Measurements from ENCODE around the gene LACTBL1. TPM values are rescaled to one million over a fixed set of nuclear protein-coding genes. Genes with fewer than 3 reads are reported as not detected.
"Not testable (repeated sequence)": the region's sequence is repeated elsewhere in the genome, so short reads cannot be mapped to it uniquely, and the experiment has no call there.

Gene LACTBL1
- polyA plus RNA-seq (ENCODE audit: insufficient read length in 10 of 10), result not detected
- long read RNA-seq, donor 1, result 0 reads
- long read RNA-seq, donor 2, result 0 reads
- long read RNA-seq, donor 3, result 0 reads
- long read RNA-seq, donor 4, result 0 reads
- long read RNA-seq, donor 5, result 0 reads
- long read RNA-seq, donor 6, result 0 reads
- long read RNA-seq, donor 7, result 0 reads
- long read RNA-seq, donor 8, result 0 reads
- long read RNA-seq, donor 9, result 0 reads

- no peak for DNase-seq
Measured at GRCh38 chr1:22972760-22973159, at the start of gene LACTBL1. Gene LACTBL1, minus strand, starts transcription at chr1:22972866. Its CDS starts 550 bp downstream, at chr1:22972316.

GRCh38 chr1:23021834-23022233 lies 49.2 kb upstream of the LACTBL1 start:
- no peak for DNase-seq

GRCh38 chr1:23020706-23021405 lies 48.2 kb upstream of the LACTBL1 start:
- peak in 1 of 3 donors; percentile 3 for DNase-seq

GRCh38 chr1:23019863-23020625 lies 47.4 kb upstream of the LACTBL1 start:
- DNase-seq, result peak; percentile 16 to 86 (median 50)

- peak; percentile 97 to 99 (median 98) for DNase-seq
Measured at GRCh38 chr1:23019094-23019862, 46.6 kb upstream of the LACTBL1 start, which contains the start of gene KDM1A. Gene KDM1A, plus strand, starts transcription at chr1:23019468. Its CDS starts 129 bp downstream, at chr1:23019597.

GRCh38 chr1:23018661-23019093 lies 46.0 kb upstream of the LACTBL1 start:
- DNase-seq, result no peak

- no peak for DNase-seq
Measured at GRCh38 chr1:23013657-23014056, 41.0 kb upstream of the LACTBL1 start.

GRCh38 chr1:23010025-23010424 lies 37.4 kb upstream of the LACTBL1 start:
- not testable (repeated sequence) for DNase-seq

GRCh38 chr1:23008901-23009300 lies 36.2 kb upstream of the LACTBL1 start:
- no peak for DNase-seq

- DNase-seq, result no peak
Measured at GRCh38 chr1:23007106-23007505, 34.4 kb upstream of the LACTBL1 start.

GRCh38 chr1:23004769-23005168 lies 32.1 kb upstream of the LACTBL1 start:
- DNase-seq, result not testable (repeated sequence)

GRCh38 chr1:23004112-23004511 lies 31.4 kb upstream of the LACTBL1 start:
- DNase-seq, result no peak

GRCh38 chr1:23002218-23002617 lies 29.6 kb upstream of the LACTBL1 start:
- not testable (repeated sequence) for DNase-seq

- DNase-seq, result not testable (repeated sequence)
Measured at GRCh38 chr1:23000133-23000532, 27.5 kb upstream of the LACTBL1 start.

GRCh38 chr1:22997528-22997927 lies 24.9 kb upstream of the LACTBL1 start:
- not testable (repeated sequence) for DNase-seq

GRCh38 chr1:22995774-22996173 lies 23.1 kb upstream of the LACTBL1 start:
- DNase-seq, result no peak

- not testable (repeated sequence) for DNase-seq
Measured at GRCh38 chr1:22993220-22993795, 20.6 kb upstream of the LACTBL1 start.

- not testable (repeated sequence) for DNase-seq
Measured at GRCh38 chr1:22992384-22992783, 19.7 kb upstream of the LACTBL1 start.

- no peak for DNase-seq
Measured at GRCh38 chr1:22983944-22984343, 11.3 kb upstream of the LACTBL1 start.

- DNase-seq, result not testable (repeated sequence)
Measured at GRCh38 chr1:22980471-22980790, 7.8 kb upstream of the LACTBL1 start.

GRCh38 chr1:22978299-22978698 lies 5.6 kb upstream of the LACTBL1 start:
- DNase-seq, result peak in 1 of 3 donors; percentile 33

Data from muscle of back (tissue), 13 donors.